Mucosa of descending colon (tissue), 3 donors: ENCODE data around the gene CAV1. TPM values are rescaled to one million over a fixed set of nuclear protein-coding genes. Genes with fewer than 3 reads are reported as not detected.
A peak's percentile ranks its signal among the peaks of the same experiment; 100 is the strongest.

ENCODE experiments used
- ATAC-seq: fragments of 200-7000 bp; cut with Tn5 transposase; one replicate; pipeline ENCODE4 v1.9.1; 2020; ENCODE audit warnings: mild to moderate bottlenecking, moderate library complexity
- DNase-seq, 3 donors: peaks; one replicate each; pipeline ENCODE4 v3.0.0-alpha.2; 2020
- H3K36me3 ChIP-seq: fragments of 200-600 bp; one replicate; pipeline ENCODE4 v1.8.0; 2021; ENCODE audit warnings: low read depth, mild to moderate bottlenecking
- H3K4me1 ChIP-seq: fragments of 200-600 bp; one replicate; pipeline ENCODE4 v1.8.0; 2021; ENCODE audit warnings: low read depth, mild to moderate bottlenecking
- H3K4me3 ChIP-seq: fragments of 200-600 bp; one replicate; pipeline ENCODE4 v1.8.0; 2021; ENCODE audit warnings: mild to moderate bottlenecking
- H3K9me3 ChIP-seq: fragments of 200-600 bp; one replicate; pipeline ENCODE4 v1.8.0; 2021; ENCODE audit warnings: mild to moderate bottlenecking
- intact Hi-C, 2 donors: fragments of 100-400 bp; cut with DNase I in 1 of 2; cut with micrococcal nuclease in 1 of 2; formaldehyde crosslinking; loops; one replicate each; pipeline versions ENCODE4 v1.11.0 to v1.11.1; 2022; cut with DNase I, micrococcal nuclease
- total RNA-seq, 3 donors: library from RNA; stranded (reverse); fragmentation: NEBNext Ultra II Directional in 2 of 3; extraction: Animal tissue kit (Norgen Biotek cat#: 25700) in 2 of 3; gene quantifications; one replicate each; pipeline versions ENCODE4 v1.2.1 to v1.2.4, GENCODE V29; 2021 to 2023
- TF ChIP-seq, protein P1 (sequence below): fragments of 200-600 bp; IDR thresholded peaks from one replicate; pipeline ENCODE4 v1.8.0; 2022; ENCODE audit warnings: antibody characterized with exemption, mild to moderate bottlenecking
- donor health status: DM: no; HTN: no; CAD: no; lungs with moderate emphysema.
- donor health status: DM: no; HTN: no; CAD: no.
- donor health status: DM: no; HTN: yes; CAD: no.

The CAV1 gene
- total RNA-seq, 3 donors from 2014 or later, result 17.9 to 248 (median 46.1) TPM

DNA sequence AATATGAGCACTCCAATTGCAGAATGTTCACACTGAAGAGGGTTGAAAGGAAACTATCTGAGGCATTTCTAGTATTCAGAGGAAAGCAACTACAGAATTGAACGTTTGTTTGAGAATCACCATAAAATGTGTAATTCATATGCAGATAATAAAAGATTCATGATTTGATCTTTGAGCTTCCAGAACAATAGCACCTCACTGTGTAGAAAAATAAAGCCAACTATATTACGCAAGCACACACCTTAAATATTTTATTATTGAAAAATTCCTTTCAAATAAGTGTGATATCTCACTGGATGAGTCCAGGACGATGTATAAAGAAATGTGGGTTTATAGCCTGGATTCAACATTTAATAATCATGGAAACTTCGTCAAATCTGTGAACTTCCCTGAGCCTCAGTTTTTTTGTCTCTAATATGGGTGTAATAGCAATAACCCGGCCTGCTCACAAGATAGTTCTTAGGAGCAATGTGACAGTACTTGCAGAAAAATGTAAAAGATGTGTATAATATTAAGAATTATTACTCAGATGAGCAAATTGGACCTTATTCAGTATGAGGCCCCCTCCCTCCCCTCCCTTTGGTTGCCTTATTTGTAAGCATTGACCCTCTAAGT is 36.8 kb upstream of the CAV1 start:
- Histone ChIP-seq H3K36me3 (no peaks in the 10 kb centered on the region), H3K4me1 (no peaks in the 10 kb centered on the region), H3K9me3 (no peaks in the 10 kb centered on the region), H3K4me3 (no peak overlapping the region)
- TF ChIP-seq, protein P1, sequence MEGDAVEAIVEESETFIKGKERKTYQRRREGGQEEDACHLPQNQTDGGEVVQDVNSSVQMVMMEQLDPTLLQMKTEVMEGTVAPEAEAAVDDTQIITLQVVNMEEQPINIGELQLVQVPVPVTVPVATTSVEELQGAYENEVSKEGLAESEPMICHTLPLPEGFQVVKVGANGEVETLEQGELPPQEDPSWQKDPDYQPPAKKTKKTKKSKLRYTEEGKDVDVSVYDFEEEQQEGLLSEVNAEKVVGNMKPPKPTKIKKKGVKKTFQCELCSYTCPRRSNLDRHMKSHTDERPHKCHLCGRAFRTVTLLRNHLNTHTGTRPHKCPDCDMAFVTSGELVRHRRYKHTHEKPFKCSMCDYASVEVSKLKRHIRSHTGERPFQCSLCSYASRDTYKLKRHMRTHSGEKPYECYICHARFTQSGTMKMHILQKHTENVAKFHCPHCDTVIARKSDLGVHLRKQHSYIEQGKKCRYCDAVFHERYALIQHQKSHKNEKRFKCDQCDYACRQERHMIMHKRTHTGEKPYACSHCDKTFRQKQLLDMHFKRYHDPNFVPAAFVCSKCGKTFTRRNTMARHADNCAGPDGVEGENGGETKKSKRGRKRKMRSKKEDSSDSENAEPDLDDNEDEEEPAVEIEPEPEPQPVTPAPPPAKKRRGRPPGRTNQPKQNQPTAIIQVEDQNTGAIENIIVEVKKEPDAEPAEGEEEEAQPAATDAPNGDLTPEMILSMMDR, result no peak
- ATAC-seq (peak; percentile 40), DNase-seq (no peak)
- intact Hi-C loops, result no loop called here

GRCh38 chr7:116490351-116490750 is 34.5 kb upstream of the CAV1 start:
- DNase-seq (no peak), ATAC-seq (no peak)
- Histone ChIP-seq H3K9me3 (no peaks in the 10 kb centered on the region), H3K4me3 (no peak overlapping the region), H3K36me3 (no peaks in the 10 kb centered on the region), H3K4me1 (no peaks in the 10 kb centered on the region)
- TF ChIP-seq, protein P1, result no peak
- intact Hi-C loops, result no loop called here

DNA sequence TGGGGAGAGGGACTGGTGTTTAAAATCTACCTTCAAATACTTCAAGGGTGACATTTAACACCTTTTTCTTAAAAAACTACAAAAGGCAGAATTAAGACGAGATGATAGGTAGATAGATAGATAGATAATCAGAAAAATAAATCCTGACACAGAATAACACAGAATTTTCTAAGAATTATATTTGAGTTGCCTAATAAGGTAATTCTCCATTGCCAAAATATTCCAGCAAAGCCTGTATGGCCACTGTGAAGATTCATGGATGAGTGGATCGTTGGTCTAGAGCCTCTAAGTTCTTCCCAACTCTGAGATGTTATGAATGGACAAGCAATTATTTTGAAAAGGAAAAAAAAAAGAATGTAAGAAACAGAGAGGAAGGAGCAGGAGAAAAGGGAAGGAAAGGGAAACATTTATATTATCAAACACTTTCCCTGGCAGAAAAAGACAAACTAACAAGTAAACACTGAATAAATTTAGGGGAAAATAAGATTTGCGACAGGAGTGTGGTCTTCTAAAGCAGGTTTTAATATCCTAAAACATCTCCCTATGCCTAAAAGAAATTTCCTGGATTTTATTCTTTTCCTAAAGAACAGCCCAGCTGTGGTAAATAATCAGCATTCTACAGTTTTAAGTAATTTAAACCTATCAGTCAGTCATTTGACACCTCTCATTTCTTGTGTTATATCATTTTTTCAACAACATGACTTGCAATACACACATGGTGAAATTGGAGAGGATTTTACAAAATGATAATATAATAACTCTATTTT is 32.8 kb upstream of the CAV1 start:
- TF ChIP-seq, protein P1, result no peak
- H3K36me3 ChIP-seq, result no peaks in the 10 kb centered on the region
- DNase-seq, result no peak

GRCh38 chr7:116492654-116493109 is 32.2 kb upstream of the CAV1 start:
- Histone ChIP-seq H3K4me3 (no peak overlapping the region), H3K36me3 (no peaks in the 10 kb centered on the region), H3K4me1 (no peaks in the 10 kb centered on the region), H3K9me3 (no peaks in the 10 kb centered on the region)
- intact Hi-C loops, result no loop called here
- ATAC-seq (no peak), DNase-seq (no peak)
- TF ChIP-seq, protein P1, result no peak

More for the DNA sequence above, 32.8 kb upstream of the CAV1 start:
- no peak overlapping the region for H3K4me3 ChIP-seq
- H3K4me1 ChIP-seq, result no peaks in the 10 kb centered on the region
- intact Hi-C loops, result no loop called here
- H3K9me3 ChIP-seq, result no peaks in the 10 kb centered on the region
- ATAC-seq, result no peak

DNA sequence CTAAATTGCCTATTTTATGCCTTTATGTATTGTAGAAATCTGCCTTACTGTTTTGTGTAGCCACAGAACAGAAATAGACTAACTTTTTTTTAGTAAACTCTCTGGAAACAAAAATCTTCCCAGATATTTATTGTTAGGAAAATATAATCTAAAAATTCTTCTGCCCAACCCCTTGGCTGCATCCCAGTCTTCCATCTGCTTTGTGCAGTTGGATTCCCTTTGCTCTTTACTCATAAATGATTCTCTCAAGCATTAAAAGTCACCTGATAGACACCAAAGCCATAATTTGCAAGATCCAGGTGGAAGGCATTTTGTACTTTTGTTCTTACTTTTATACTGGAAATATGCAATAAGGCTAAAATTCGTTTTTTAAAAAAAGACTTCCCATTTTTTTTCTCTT is 31.4 kb upstream of the CAV1 start:
- intact Hi-C loops, result no loop called here
- no peak overlapping the region for H3K4me3 ChIP-seq

More for the DNA sequence above, 31.4 kb upstream of the CAV1 start:
- DNase-seq, result no peak
- ATAC-seq, result no peak
- H3K9me3 ChIP-seq, result no peaks in the 10 kb centered on the region
- TF ChIP-seq, protein P1, result no peak
- no peaks in the 10 kb centered on the region for H3K4me1 ChIP-seq
- H3K36me3 ChIP-seq, result no peaks in the 10 kb centered on the region
